Spleen (tissue), 7 donors: ENCODE measurements around the gene NLGN1.

Experiments
- POLR2A ChIP-seq, 3 donors: fragments of 450-650 bp; IDR thresholded peaks; one replicate each; pipeline ENCODE4 v1.5.1; 2017; ENCODE audit warnings: antibody characterized with exemption in 3 of 3, mild to moderate bottlenecking in 1 of 3
- POLR2AphosphoS5 ChIP-seq, 3 donors: sonication (generic); formaldehyde crosslinking; IDR thresholded peaks; one replicate each; pipeline ENCODE4 v1.5.1; 2017; ENCODE audit warnings: antibody characterized with exemption in 3 of 3
- TF ChIP-seq, protein P1 (sequence below), 11 experiments: fragments of 200-600 bp in 7 of 11; fragments of 450-650 bp in 4 of 11; sonication (generic) in 4 of 11; IDR thresholded peaks in 8 of 11; conservative IDR thresholded peaks in 3 of 11; 1 replicate in 7 of 11; 2 replicates in 4 of 11; pipeline versions ENCODE4 v1.4.0 to v1.8.0; 2016 to 2021; ENCODE audit warnings: antibody characterized with exemption in 11 of 11, inconsistent platforms in 4 of 11, mild to moderate bottlenecking in 1 of 11
- donor health status: DM: no; HTN: no; CAD: no; lungs with moderate emphysema.
- donor health status: DM: no; HTN: no; CAD: no.
- donor health status: DM: no; HTN: no; CAD: no.

DNA sequence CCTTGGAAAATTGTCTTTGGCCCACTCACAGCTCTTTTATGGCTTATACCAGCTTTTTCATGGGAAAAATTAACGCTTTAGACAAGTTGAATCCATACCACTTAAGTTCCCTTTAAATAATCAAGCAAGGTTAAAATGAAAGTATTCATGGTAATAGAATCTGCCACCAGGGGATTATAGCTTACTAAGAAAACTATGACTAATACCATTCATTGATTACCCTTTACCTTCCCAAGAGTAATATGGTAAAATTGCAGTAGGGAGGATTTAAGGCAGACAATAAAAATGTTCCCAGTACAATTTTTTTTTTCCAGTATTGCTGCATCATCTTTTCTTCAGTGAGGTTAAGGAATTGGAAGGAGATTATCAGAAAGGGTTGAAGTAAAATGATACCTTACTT lies 820.5 kb downstream of the NLGN1 start:
- TF ChIP-seq POLR2A (IDR thresholded peaks at IDR 0.05) (no peak), POLR2AphosphoS5 (IDR thresholded peaks at IDR 0.05) (no peak)
- TF ChIP-seq, protein P1, sequence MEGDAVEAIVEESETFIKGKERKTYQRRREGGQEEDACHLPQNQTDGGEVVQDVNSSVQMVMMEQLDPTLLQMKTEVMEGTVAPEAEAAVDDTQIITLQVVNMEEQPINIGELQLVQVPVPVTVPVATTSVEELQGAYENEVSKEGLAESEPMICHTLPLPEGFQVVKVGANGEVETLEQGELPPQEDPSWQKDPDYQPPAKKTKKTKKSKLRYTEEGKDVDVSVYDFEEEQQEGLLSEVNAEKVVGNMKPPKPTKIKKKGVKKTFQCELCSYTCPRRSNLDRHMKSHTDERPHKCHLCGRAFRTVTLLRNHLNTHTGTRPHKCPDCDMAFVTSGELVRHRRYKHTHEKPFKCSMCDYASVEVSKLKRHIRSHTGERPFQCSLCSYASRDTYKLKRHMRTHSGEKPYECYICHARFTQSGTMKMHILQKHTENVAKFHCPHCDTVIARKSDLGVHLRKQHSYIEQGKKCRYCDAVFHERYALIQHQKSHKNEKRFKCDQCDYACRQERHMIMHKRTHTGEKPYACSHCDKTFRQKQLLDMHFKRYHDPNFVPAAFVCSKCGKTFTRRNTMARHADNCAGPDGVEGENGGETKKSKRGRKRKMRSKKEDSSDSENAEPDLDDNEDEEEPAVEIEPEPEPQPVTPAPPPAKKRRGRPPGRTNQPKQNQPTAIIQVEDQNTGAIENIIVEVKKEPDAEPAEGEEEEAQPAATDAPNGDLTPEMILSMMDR (IDR thresholded peaks at IDR 0.05 in 8 of 11, conservative IDR thresholded peaks at IDR 0.05 in 3 of 11): no peak
